PFSK-1 (cell line): ENCODE results near the gene ZFPM1.

Experiments used
- FOXP2 ChIP-seq: optimal IDR thresholded peaks from 2 replicates; pipeline ENCODE3; 2011; ENCODE audit warnings: borderline replicate concordance, control low read depth, inconsistent platforms; ENCODE audit not compliant: insufficient read depth; ENCODE audit errors: extremely low read length, extremely low read depth
- POLR2AphosphoS5 ChIP-seq: IDR thresholded peaks from 2 replicates; pipeline ENCODE4 v1.6.1; 2012; ENCODE audit warnings: low read depth, mild to moderate bottlenecking, control low read depth, low read length, moderate library complexity
- SIN3A ChIP-seq: IDR thresholded peaks from 2 replicates; pipeline ENCODE4 v1.6.1; 2012; ENCODE audit warnings: mild to moderate bottlenecking, low read length, moderate library complexity, borderline replicate concordance; ENCODE audit not compliant: insufficient read depth
- TAF1 ChIP-seq: IDR thresholded peaks from 2 replicates; pipeline ENCODE4 v1.6.1; 2012; ENCODE audit warnings: low read length, control low read depth, borderline replicate concordance; ENCODE audit not compliant: insufficient read depth
- TF ChIP-seq, protein P1 (sequence below), 2 experiments: IDR thresholded peaks; 2 replicates each; pipeline versions ENCODE4 v1.6.1 to v1.8.0; 2011 to 2012; ENCODE audit warnings: low read depth in 2 of 2, low read length in 2 of 2, control low read depth in 1 of 2, inconsistent platforms in 1 of 2, mild to moderate bottlenecking in 1 of 2, moderate library complexity in 1 of 2; ENCODE audit not compliant: insufficient read depth in 1 of 2

ZFPM1 gene

DNA sequence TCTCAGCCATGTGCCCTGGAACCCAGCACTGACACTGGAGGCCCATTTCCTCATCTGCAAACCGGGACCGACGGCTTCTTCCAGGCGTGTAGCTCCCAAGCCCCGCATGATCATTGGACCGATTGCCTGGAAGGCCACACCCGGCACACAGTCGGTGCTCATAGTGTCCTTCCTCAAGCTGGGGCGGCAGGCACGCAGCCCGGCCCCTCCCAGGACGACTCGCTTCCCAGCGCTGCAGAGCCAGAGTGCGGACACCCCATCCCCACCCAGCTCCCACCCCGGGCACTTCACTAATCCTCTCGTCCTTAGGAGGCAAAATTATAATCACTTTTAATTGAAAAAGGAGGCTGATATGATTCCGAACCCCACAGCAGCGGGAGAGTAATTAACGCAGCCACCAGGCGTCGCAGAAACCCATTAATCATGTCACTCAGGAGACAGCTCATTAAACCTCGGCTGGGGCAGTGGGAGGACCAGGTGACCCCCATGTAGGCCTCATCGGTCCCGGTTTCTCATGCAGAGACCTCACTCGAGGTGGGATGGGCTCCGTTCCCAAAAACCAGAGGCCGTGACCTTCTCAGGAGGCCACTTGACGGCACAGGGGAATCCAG, 37.3 kb upstream of the ZFPM1 start:
- TF ChIP-seq POLR2AphosphoS5, result no peak
- TF ChIP-seq, protein P1, sequence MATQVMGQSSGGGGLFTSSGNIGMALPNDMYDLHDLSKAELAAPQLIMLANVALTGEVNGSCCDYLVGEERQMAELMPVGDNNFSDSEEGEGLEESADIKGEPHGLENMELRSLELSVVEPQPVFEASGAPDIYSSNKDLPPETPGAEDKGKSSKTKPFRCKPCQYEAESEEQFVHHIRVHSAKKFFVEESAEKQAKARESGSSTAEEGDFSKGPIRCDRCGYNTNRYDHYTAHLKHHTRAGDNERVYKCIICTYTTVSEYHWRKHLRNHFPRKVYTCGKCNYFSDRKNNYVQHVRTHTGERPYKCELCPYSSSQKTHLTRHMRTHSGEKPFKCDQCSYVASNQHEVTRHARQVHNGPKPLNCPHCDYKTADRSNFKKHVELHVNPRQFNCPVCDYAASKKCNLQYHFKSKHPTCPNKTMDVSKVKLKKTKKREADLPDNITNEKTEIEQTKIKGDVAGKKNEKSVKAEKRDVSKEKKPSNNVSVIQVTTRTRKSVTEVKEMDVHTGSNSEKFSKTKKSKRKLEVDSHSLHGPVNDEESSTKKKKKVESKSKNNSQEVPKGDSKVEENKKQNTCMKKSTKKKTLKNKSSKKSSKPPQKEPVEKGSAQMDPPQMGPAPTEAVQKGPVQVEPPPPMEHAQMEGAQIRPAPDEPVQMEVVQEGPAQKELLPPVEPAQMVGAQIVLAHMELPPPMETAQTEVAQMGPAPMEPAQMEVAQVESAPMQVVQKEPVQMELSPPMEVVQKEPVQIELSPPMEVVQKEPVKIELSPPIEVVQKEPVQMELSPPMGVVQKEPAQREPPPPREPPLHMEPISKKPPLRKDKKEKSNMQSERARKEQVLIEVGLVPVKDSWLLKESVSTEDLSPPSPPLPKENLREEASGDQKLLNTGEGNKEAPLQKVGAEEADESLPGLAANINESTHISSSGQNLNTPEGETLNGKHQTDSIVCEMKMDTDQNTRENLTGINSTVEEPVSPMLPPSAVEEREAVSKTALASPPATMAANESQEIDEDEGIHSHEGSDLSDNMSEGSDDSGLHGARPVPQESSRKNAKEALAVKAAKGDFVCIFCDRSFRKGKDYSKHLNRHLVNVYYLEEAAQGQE (IDR thresholded peaks at IDR 0.05; ENCODE audit: insufficient read depth in 1 of 2, low read depth in 2 of 2, low read length in 2 of 2), result no peak
- no peak for TF ChIP-seq SIN3A
- TF ChIP-seq FOXP2, result no peak
- no peak for TF ChIP-seq TAF1

DNA sequence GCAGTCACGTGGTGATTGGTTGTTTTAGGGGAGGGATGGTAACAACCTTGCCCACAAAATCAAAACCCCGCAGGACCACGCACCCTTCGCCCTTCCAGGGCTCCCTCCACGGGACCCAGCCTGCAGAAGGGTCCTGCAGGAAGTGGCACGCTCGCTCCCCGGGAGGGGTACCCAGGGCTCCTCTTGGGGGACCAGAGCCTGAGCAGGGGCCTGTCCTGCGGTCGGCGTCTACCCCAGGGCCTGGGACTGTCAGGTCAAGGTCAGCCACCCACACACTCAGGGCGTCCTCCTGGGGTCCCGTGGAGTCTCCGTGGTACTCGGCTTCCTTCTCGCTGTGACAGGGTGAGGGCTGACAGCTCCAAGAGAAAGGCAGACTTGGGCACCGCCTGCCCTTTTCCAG, 36.4 kb upstream of the ZFPM1 start:
- no peak for TF ChIP-seq POLR2AphosphoS5
- TF ChIP-seq, protein P1 (IDR thresholded peaks at IDR 0.05; ENCODE audit: insufficient read depth in 1 of 2, low read depth in 2 of 2, low read length in 2 of 2), result no peak
- no peak for TF ChIP-seq FOXP2
- no peak for TF ChIP-seq TAF1
- no peak for TF ChIP-seq SIN3A

DNA sequence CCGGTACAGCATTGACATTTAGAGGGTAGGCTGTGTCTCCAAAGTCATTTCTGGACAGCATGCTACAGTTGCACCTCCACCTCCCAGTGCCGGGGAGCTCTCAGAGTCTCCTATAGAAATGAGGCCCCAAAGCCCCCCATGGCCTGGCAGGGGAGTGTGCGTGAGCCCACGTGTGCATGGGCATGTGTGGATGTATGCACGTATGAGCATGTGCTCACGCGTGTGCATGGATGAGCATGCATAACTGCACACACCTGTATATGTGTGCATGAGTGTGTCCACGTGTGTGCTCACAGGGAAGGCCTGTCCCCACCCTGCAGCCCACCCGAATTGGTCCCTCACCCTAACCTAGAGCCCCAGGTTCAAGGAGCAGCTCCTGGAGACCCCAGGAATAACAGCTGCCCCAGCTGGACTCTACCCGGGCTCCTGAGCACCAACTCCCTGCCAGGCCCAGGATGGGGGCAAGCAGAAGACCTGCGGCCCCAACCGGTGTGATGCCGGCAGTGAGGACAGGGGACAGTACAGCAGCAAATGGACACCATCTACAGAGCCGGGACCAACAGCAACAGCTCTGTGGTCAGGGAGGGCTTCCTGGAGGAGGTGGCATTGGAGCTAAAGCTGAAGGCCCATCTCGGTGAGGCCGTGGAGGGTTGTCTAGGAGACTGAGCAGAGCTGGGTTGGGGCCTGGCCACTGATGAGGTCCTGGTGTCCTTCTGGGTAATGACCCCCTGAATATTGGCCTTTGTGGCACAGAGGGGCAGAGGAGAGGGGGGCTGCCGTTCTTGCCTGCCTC, 35.2 kb upstream of the ZFPM1 start:
- TF ChIP-seq TAF1 (no peak), SIN3A (no peak), POLR2AphosphoS5 (no peak), FOXP2 (no peak)
- TF ChIP-seq, protein P1 (IDR thresholded peaks at IDR 0.05; ENCODE audit: insufficient read depth in 1 of 2, low read depth in 2 of 2, low read length in 2 of 2), result no peak

DNA sequence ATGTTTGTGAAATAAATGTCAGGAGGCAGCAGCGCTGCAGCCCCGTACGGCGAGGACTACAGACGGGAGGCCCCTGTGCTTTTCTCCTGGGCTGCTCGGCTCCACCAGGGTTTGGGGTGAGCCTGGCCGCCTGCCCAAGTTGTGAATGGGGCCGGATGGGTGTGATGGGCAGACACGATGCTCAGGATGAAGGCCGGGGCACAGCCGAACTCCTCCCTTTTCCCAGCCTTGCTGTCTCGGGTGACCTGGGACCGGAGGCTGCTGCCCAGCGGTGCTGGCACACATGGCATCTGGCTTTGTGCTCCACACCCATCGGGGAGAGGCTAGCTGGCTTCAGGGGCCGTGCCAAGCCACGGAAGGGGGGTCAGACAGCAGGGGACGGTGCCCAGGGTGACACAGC, 34.2 kb upstream of the ZFPM1 start:
- TF ChIP-seq FOXP2, result no peak
- TF ChIP-seq POLR2AphosphoS5, result no peak
- TF ChIP-seq, protein P1 (IDR thresholded peaks at IDR 0.05; ENCODE audit: insufficient read depth in 1 of 2, low read depth in 2 of 2, low read length in 2 of 2), result no peak
- TF ChIP-seq TAF1, result no peak
- TF ChIP-seq SIN3A, result no peak
